ENCODE results near the gene TMSB10.
"Not testable (repeated sequence)": the region's sequence is repeated elsewhere in the genome, so short reads cannot be mapped to it uniquely, and the experiment has no call there.

Gene TMSB10

DNA sequence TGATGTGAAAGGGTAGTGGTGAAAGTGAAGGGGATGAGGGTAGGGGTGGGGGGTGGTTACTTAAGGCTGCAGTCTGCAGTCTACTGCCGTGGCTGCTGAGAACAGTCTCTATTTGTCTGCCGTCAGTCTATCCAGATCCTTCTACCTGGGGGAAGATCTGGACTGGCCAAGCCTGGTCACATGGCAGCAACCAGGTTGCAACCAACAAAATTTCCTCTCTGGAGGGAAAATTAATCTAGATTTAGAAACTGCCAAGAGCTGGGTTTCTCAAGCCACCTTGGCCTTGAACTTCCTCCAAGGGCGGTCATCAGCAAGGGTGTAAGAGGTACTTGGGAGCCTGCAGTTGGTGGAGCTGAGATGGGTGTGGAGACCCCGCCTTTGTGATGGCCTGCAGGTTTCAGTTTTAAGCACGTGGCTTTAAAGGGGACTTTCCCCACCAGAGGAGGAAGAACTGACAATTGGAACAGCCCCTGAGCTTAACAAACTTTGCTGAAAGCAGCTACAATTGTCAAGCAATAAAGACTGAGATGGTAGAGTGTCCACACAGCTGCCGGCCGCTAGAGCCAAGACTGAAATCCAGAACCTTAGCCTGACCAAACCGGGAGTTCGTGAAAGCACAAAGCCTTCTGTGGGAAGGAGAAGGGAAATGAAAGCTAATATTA lies 34.1 kb downstream of the TMSB10 start:
- peak; percentile 67 to 70 for DNase-seq (ENCODE audit: low read depth in 2 of 2)

- no peak for DNase-seq (ENCODE audit: low read depth in 2 of 2)
These were observed 34.6 kb downstream of the TMSB10 start for GRCh38 chr2:84940088-84940470.

DNA sequence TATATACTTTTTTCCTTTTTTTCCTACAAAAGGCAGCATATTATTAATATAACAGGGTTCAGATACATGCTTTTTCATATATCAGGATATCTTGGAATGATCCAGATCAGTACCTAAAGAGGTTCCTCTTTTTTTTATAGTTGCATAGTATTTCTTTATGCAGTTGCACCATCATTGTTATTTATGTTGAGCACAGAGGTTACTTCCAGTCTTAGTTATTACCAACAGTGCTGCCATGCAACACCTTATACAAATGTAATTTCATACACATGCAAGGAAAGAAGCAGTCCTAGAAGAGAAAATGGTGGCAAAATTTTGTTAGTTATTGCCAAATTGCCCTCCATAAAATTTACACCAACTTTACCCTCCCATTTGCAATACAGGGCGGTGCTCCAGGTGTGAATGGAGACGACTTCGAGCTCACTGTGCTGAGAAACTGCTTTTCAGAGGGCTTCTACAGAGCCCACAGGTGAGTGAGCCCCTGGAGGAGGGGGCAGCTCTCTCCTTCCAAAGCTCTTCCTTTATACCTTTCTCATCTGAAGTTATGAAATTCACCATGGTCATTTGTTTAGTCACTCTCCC lies 35.5 kb downstream of the TMSB10 start:
- DNase-seq (ENCODE audit: low read depth in 2 of 2), result no peak

GRCh38 chr2:84942166-84942565 lies 36.7 kb downstream of the TMSB10 start:
- no peak for DNase-seq (ENCODE audit: low read depth in 2 of 2)

DNA sequence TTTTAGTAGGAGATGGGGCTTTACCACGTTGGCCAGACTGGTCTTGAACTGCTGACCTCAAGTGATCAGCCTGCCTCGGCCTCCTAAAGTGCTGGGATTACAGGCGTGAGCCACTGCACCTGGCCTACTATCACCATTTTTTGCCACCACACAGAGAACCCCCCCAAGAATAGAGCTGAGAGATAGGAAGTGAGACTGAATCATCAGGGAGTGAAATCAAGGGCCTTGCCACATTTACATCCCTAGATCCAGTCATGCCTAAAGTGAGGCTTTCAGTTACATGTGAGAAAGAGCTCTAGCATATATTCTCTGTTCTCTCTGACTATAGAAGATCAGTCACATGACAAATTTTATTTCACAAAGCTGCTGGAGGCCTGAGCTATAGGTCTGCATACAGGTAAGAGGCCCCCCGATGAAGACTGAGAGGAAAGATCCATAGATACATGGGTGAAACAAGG lies 37.5 kb downstream of the TMSB10 start:
- no peak for DNase-seq (ENCODE audit: low read depth in 2 of 2)

GRCh38 chr2:84944295-84944909 lies 38.9 kb downstream of the TMSB10 start:
- DNase-seq (ENCODE audit: low read depth in 2 of 2), result no peak

GRCh38 chr2:84945838-84946203 lies 40.4 kb downstream of the TMSB10 start:
- DNase-seq (ENCODE audit: low read depth in 2 of 2), result not testable (repeated sequence)

- DNase-seq (ENCODE audit: low read depth in 2 of 2), result peak; percentile 65 to 70
These were observed 41.0 kb downstream of the TMSB10 start for GRCh38 chr2:84946204-84947009.

DNA sequence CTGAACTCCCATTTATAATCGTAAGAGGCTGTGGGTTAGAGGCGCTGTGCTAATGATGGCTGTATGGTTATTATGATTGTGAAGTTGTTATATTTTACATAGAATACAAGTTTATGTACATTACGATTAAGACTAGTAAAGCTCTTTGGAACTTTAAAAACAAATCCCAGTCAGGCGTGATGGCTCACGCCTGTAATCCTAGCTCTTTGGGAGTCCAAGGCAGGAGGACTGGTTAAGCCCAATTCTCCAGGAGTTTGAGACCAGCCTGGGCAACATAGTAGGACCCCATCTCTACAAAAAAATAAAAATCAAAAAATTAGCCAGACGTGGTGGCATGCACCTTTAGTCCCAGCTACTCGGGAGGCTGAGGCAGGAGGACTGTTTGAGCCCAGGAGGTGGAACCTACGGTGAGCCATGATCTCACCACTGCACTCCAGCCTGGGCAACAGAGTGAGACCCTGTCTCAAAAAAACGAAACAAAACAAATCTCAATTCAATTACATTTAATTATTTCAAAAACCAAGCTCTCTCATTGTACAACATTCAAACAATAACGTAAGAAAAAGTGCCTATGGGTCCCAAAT lies 41.6 kb downstream of the TMSB10 start:
- no peak for DNase-seq (ENCODE audit: low read depth in 2 of 2)

GRCh38 chr2:84953535-84953934 lies 48.1 kb downstream of the TMSB10 start:
- no peak for DNase-seq (ENCODE audit: low read depth in 2 of 2)

- DNase-seq (ENCODE audit: low read depth in 2 of 2), result no peak
These were observed 48.9 kb downstream of the TMSB10 start for GRCh38 chr2:84954329-84954728.

Measured in stimulated activated CD8-positive, alpha-beta memory T cell treated with anti-CD3 and anti-CD28 coated beads, Interleukin-7, amount 100 ng/mL, for 4 hours (primary cell).